ENCODE data around the gene PROZ.

Gene PROZ

GRCh38 chr13:113149711-113150549, 8.5 kb upstream of the PROZ start:
- H3K4me3 ChIP-seq (ENCODE audit: insufficient read length, low read depth) = no peak overlapping the region
- peaks cover 1% of the 10 kb centered on the region for H3K4me1 ChIP-seq (ENCODE audit: insufficient read depth, insufficient read length)
- H3K9ac ChIP-seq (ENCODE audit: insufficient read length, low read depth) = no peak overlapping the region
- no peak for DNase-seq (ENCODE audit: low read depth, low spot score)
- no peaks in the 10 kb centered on the region for H3K9me3 ChIP-seq (ENCODE audit: insufficient read depth, low read length)
- no peak for TF ChIP-seq YY1 (IDR thresholded peaks at IDR 0.05; ENCODE audit: insufficient read depth, insufficient read length)
- TF ChIP-seq SUZ12 (IDR thresholded peaks at IDR 0.05; ENCODE audit: extremely low read depth, insufficient read depth, insufficient read length) = no peak
- TF ChIP-seq ZNF274 (IDR thresholded peaks at IDR 0.05; ENCODE audit: low read depth, low read length) = no peak
- peaks cover 27% of the 10 kb centered on the region for H3K27me3 ChIP-seq (ENCODE audit: insufficient read depth, insufficient read length)
- H3K36me3 ChIP-seq (ENCODE audit: insufficient read depth, insufficient read length, low read length) = no peaks in the 10 kb centered on the region

GRCh38 chr13:113150550-113151365, 7.7 kb upstream of the PROZ start:
- Histone ChIP-seq H3K9ac (ENCODE audit: insufficient read length, low read depth) (no peak overlapping the region), H3K4me3 (ENCODE audit: insufficient read length, low read depth) (no peak overlapping the region), H3K36me3 (ENCODE audit: insufficient read depth, insufficient read length, low read length) (no peaks in the 10 kb centered on the region), H3K4me1 (ENCODE audit: insufficient read depth, insufficient read length) (peaks cover 1% of the 10 kb centered on the region), H3K27me3 (ENCODE audit: insufficient read depth, insufficient read length) (peaks cover 27% of the 10 kb centered on the region), H3K9me3 (ENCODE audit: insufficient read depth, low read length) (no peaks in the 10 kb centered on the region)
- DNase-seq (ENCODE audit: low read depth, low spot score) = no peak
- no peak for TF ChIP-seq ZNF274 (IDR thresholded peaks at IDR 0.05; ENCODE audit: low read depth, low read length)
- TF ChIP-seq YY1 (IDR thresholded peaks at IDR 0.05; ENCODE audit: insufficient read depth, insufficient read length) = no peak
- no peak for TF ChIP-seq SUZ12 (IDR thresholded peaks at IDR 0.05; ENCODE audit: extremely low read depth, insufficient read depth, insufficient read length)

GRCh38 chr13:113151745-113152690, 6.4 kb upstream of the PROZ start:
- H3K4me1 ChIP-seq (ENCODE audit: insufficient read depth, insufficient read length) = peaks cover 1% of the 10 kb centered on the region
- H3K27me3 ChIP-seq (ENCODE audit: insufficient read depth, insufficient read length) = peaks cover 27% of the 10 kb centered on the region
- no peak for DNase-seq (ENCODE audit: low read depth, low spot score)
- H3K9me3 ChIP-seq (ENCODE audit: insufficient read depth, low read length) = no peaks in the 10 kb centered on the region
- TF ChIP-seq SUZ12 (IDR thresholded peaks at IDR 0.05; ENCODE audit: extremely low read depth, insufficient read depth, insufficient read length) (no peak), ZNF274 (IDR thresholded peaks at IDR 0.05; ENCODE audit: low read depth, low read length) (no peak), YY1 (IDR thresholded peaks at IDR 0.05; ENCODE audit: insufficient read depth, insufficient read length) (no peak)
- no peaks in the 10 kb centered on the region for H3K36me3 ChIP-seq (ENCODE audit: insufficient read depth, insufficient read length, low read length)
- H3K9ac ChIP-seq (ENCODE audit: insufficient read length, low read depth) = no peak overlapping the region
- no peak overlapping the region for H3K4me3 ChIP-seq (ENCODE audit: insufficient read length, low read depth)

- Histone ChIP-seq H3K9me3 (ENCODE audit: insufficient read depth, low read length) (no peaks in the 10 kb centered on the region), H3K4me3 (ENCODE audit: insufficient read length, low read depth) (peak overlapping the region; percentile 55), H3K4me1 (ENCODE audit: insufficient read depth, insufficient read length) (peaks cover 5% of the 10 kb centered on the region), H3K9ac (ENCODE audit: insufficient read length, low read depth) (peak overlapping the region; percentile 93), H3K36me3 (ENCODE audit: insufficient read depth, insufficient read length, low read length) (no peaks in the 10 kb centered on the region), H3K27me3 (ENCODE audit: insufficient read depth, insufficient read length) (peaks cover 27% of the 10 kb centered on the region)
- no peak for TF ChIP-seq ZNF274 (IDR thresholded peaks at IDR 0.05; ENCODE audit: low read depth, low read length)
- TF ChIP-seq SUZ12 (IDR thresholded peaks at IDR 0.05; ENCODE audit: extremely low read depth, insufficient read depth, insufficient read length) = no peak
- TF ChIP-seq YY1 (IDR thresholded peaks at IDR 0.05; ENCODE audit: insufficient read depth, insufficient read length) = no peak
- no peak for DNase-seq (ENCODE audit: low read depth, low spot score)
Measured at GRCh38 chr13:113152691-113152983, 5.8 kb upstream of the PROZ start.

- no peaks in the 10 kb centered on the region for H3K36me3 ChIP-seq (ENCODE audit: insufficient read depth, insufficient read length, low read length)
- H3K9ac ChIP-seq (ENCODE audit: insufficient read length, low read depth) = peak overlapping the region; percentile 93
- DNase-seq (ENCODE audit: low read depth, low spot score) = no peak
Measured at GRCh38 chr13:113152984-113153809, 5.3 kb upstream of the PROZ start.

More at GRCh38 chr13:113152984-113153809, 5.3 kb upstream of the PROZ start:
- TF ChIP-seq YY1 (IDR thresholded peaks at IDR 0.05; ENCODE audit: insufficient read depth, insufficient read length) (no peak), SUZ12 (IDR thresholded peaks at IDR 0.05; ENCODE audit: extremely low read depth, insufficient read depth, insufficient read length) (no peak), ZNF274 (IDR thresholded peaks at IDR 0.05; ENCODE audit: low read depth, low read length) (no peak)
- Histone ChIP-seq H3K4me3 (ENCODE audit: insufficient read length, low read depth) (peak overlapping the region; percentile 55), H3K9me3 (ENCODE audit: insufficient read depth, low read length) (no peaks in the 10 kb centered on the region), H3K4me1 (ENCODE audit: insufficient read depth, insufficient read length) (peaks cover 5% of the 10 kb centered on the region), H3K27me3 (ENCODE audit: insufficient read depth, insufficient read length) (peaks cover 27% of the 10 kb centered on the region)

Data from NT2/D1 (cell line).